Uterus (tissue), 2 donors: Measurements from ENCODE around the gene RAB6C.
"Not testable (repeated sequence)": the region's sequence is repeated elsewhere in the genome, so short reads cannot be mapped to it uniquely, and the experiment has no call there.

Experiments used
- POLR2A ChIP-seq, 2 donors: fragments of 450-650 bp; IDR thresholded peaks; one replicate each; pipeline ENCODE4 v1.6.1; 2016; ENCODE audit warnings: antibody characterized with exemption in 2 of 2, mild to moderate bottlenecking in 1 of 2, moderate library complexity in 1 of 2
- TF ChIP-seq, protein P1 (sequence below), 4 experiments: fragments of 200-600 bp in 2 of 4; fragments of 450-650 bp in 2 of 4; sonication (generic) in 2 of 4; IDR thresholded peaks; one replicate each; pipeline ENCODE4 v1.5.1; 2016 to 2019; ENCODE audit warnings: antibody characterized with exemption in 4 of 4, mild to moderate bottlenecking in 2 of 4, moderate library complexity in 1 of 4

- TF ChIP-seq, protein P1, sequence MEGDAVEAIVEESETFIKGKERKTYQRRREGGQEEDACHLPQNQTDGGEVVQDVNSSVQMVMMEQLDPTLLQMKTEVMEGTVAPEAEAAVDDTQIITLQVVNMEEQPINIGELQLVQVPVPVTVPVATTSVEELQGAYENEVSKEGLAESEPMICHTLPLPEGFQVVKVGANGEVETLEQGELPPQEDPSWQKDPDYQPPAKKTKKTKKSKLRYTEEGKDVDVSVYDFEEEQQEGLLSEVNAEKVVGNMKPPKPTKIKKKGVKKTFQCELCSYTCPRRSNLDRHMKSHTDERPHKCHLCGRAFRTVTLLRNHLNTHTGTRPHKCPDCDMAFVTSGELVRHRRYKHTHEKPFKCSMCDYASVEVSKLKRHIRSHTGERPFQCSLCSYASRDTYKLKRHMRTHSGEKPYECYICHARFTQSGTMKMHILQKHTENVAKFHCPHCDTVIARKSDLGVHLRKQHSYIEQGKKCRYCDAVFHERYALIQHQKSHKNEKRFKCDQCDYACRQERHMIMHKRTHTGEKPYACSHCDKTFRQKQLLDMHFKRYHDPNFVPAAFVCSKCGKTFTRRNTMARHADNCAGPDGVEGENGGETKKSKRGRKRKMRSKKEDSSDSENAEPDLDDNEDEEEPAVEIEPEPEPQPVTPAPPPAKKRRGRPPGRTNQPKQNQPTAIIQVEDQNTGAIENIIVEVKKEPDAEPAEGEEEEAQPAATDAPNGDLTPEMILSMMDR (IDR thresholded peaks at IDR 0.05), result not testable (repeated sequence)
- not testable (repeated sequence) for TF ChIP-seq POLR2A (IDR thresholded peaks at IDR 0.05)
These were observed 37.2 kb downstream of the RAB6C start for GRCh38 chr2:130016701-130017100.
